Adipocyte (in vitro differentiated cells): ENCODE data around the gene FGGY.

Experiments used
- DNase-seq: peaks from one replicate; pipeline ENCODE4 v3.0.0-alpha.2; 2015; ENCODE audit warnings: low read depth
- H3K27me3 ChIP-seq: replicated peaks from 2 replicates; pipeline ENCODE4 v1.7.0; 2013; ENCODE audit warnings: mild to moderate bottlenecking, low read length, moderate library complexity; ENCODE audit not compliant: control insufficient read depth, insufficient read depth
- H3K36me3 ChIP-seq: 2 replicates; pipeline ENCODE4 v1.7.0; 2013; ENCODE audit warnings: low read length, mild to moderate bottlenecking, moderate library complexity; ENCODE audit not compliant: control insufficient read depth, insufficient read depth, severe bottlenecking
- H3K4me1 ChIP-seq: 2 replicates; pipeline ENCODE4 v1.7.0; 2013; ENCODE audit warnings: mild to moderate bottlenecking, low read length, moderate library complexity; ENCODE audit not compliant: control insufficient read depth, insufficient read depth
- H3K4me3 ChIP-seq: 2 replicates; pipeline ENCODE4 v1.7.0; 2013; ENCODE audit warnings: mild to moderate bottlenecking, low read length, moderate library complexity
- H3K9ac ChIP-seq: 2 replicates; pipeline ENCODE4 v1.7.0; 2013; ENCODE audit warnings: mild to moderate bottlenecking, low read length, moderate library complexity
- H3K9me3 ChIP-seq: 2 replicates; pipeline ENCODE4 v1.7.0; 2013; ENCODE audit warnings: mild to moderate bottlenecking, low read length, moderate library complexity; ENCODE audit not compliant: control insufficient read depth

FGGY gene

GRCh38 chr1:59666106-59666505, 369.2 kb downstream of the FGGY start:
- no peaks in the 10 kb centered on the region for H3K27me3 ChIP-seq
- H3K9me3 ChIP-seq: no peaks in the 10 kb centered on the region
- H3K36me3 ChIP-seq: no peaks in the 10 kb centered on the region
- H3K4me3 ChIP-seq: no peak overlapping the region
- no peak for DNase-seq
- no peak overlapping the region for H3K9ac ChIP-seq
- peaks cover 27% of the 10 kb centered on the region for H3K4me1 ChIP-seq

- no peak overlapping the region for H3K9ac ChIP-seq
- no peak for DNase-seq
- no peak overlapping the region for H3K4me3 ChIP-seq
- H3K4me1 ChIP-seq: peaks cover 30% of the 10 kb centered on the region
- no peaks in the 10 kb centered on the region for H3K27me3 ChIP-seq
- no peaks in the 10 kb centered on the region for H3K9me3 ChIP-seq
- H3K36me3 ChIP-seq: no peaks in the 10 kb centered on the region
Measured at GRCh38 chr1:59667020-59667419, 370.1 kb downstream of the FGGY start.

- peaks cover 7% of the 10 kb centered on the region for H3K9me3 ChIP-seq
- no peaks in the 10 kb centered on the region for H3K36me3 ChIP-seq
- peak overlapping the region; percentile 30 for H3K4me3 ChIP-seq
- H3K27me3 ChIP-seq: no peaks in the 10 kb centered on the region
- peak overlapping the region; percentile 71 for H3K9ac ChIP-seq
- H3K4me1 ChIP-seq: peaks cover 55% of the 10 kb centered on the region
- DNase-seq: peak; percentile 39
Measured at GRCh38 chr1:59669752-59670312, 372.9 kb downstream of the FGGY start.

GRCh38 chr1:59670662-59671061, 373.8 kb downstream of the FGGY start:
- Histone ChIP-seq H3K36me3 (no peaks in the 10 kb centered on the region), H3K4me1 (peaks cover 59% of the 10 kb centered on the region), H3K9me3 (peaks cover 7% of the 10 kb centered on the region), H3K4me3 (peak overlapping the region; percentile 30), H3K9ac (peak overlapping the region; percentile 71), H3K27me3 (no peaks in the 10 kb centered on the region)
- peak; percentile 17 for DNase-seq

- Histone ChIP-seq H3K4me1 (peaks cover 61% of the 10 kb centered on the region), H3K9ac (peak overlapping the region; percentile 71), H3K27me3 (no peaks in the 10 kb centered on the region), H3K4me3 (no peak overlapping the region), H3K9me3 (peaks cover 7% of the 10 kb centered on the region), H3K36me3 (no peaks in the 10 kb centered on the region)
- DNase-seq: no peak
Measured at GRCh38 chr1:59671066-59671952, 374.4 kb downstream of the FGGY start.

GRCh38 chr1:59671953-59672305, 375.0 kb downstream of the FGGY start:
- Histone ChIP-seq H3K4me1 (peaks cover 60% of the 10 kb centered on the region), H3K9me3 (peaks cover 7% of the 10 kb centered on the region), H3K4me3 (no peak overlapping the region), H3K36me3 (no peaks in the 10 kb centered on the region), H3K27me3 (no peaks in the 10 kb centered on the region), H3K9ac (no peak overlapping the region)
- no peak for DNase-seq

- Histone ChIP-seq H3K27me3 (no peaks in the 10 kb centered on the region), H3K9ac (no peak overlapping the region), H3K36me3 (no peaks in the 10 kb centered on the region), H3K4me1 (peaks cover 60% of the 10 kb centered on the region), H3K9me3 (peaks cover 7% of the 10 kb centered on the region), H3K4me3 (peak overlapping the region; percentile 23)
- DNase-seq: peak; percentile 39
Measured at GRCh38 chr1:59672851-59673572, 376.1 kb downstream of the FGGY start.

GRCh38 chr1:59673573-59674450, 376.9 kb downstream of the FGGY start:
- peak overlapping the region; percentile 23 for H3K4me3 ChIP-seq
- DNase-seq: no peak
- no peaks in the 10 kb centered on the region for H3K36me3 ChIP-seq
- H3K9me3 ChIP-seq: peaks cover 7% of the 10 kb centered on the region
- H3K4me1 ChIP-seq: peaks cover 67% of the 10 kb centered on the region
- H3K27me3 ChIP-seq: no peaks in the 10 kb centered on the region
- peak overlapping the region; percentile 45 for H3K9ac ChIP-seq

- H3K4me1 ChIP-seq: peaks cover 60% of the 10 kb centered on the region
- no peaks in the 10 kb centered on the region for H3K27me3 ChIP-seq
- peak overlapping the region; percentile 2 for H3K4me3 ChIP-seq
- DNase-seq: peak; percentile 80
- H3K9me3 ChIP-seq: peaks cover 7% of the 10 kb centered on the region
- peak overlapping the region; percentile 45 for H3K9ac ChIP-seq
- H3K36me3 ChIP-seq: no peaks in the 10 kb centered on the region
Measured at GRCh38 chr1:59674595-59674994, 377.7 kb downstream of the FGGY start.

GRCh38 chr1:59675936-59676335, 379.0 kb downstream of the FGGY start:
- Histone ChIP-seq H3K4me1 (peaks cover 49% of the 10 kb centered on the region), H3K9ac (no peak overlapping the region)

More at GRCh38 chr1:59675936-59676335, 379.0 kb downstream of the FGGY start:
- DNase-seq: no peak
- Histone ChIP-seq H3K36me3 (no peaks in the 10 kb centered on the region), H3K27me3 (no peaks in the 10 kb centered on the region), H3K9me3 (peaks cover 7% of the 10 kb centered on the region), H3K4me3 (no peak overlapping the region)
